GM23338 (cell line): ENCODE data around the gene LRRC3. TPM values are rescaled to one million over a fixed set of nuclear protein-coding genes. Genes with fewer than 3 reads are reported as not detected.

Experiments
- ATAC-seq: fragments of 200-7000 bp; cut with Tn5 transposase; 3 replicates; pipeline ENCODE4 v1.9.1; 2020
- DNase-seq: peaks from one replicate; pipeline ENCODE4 v3.0.0-alpha.2; 2015; ENCODE audit warnings: low spot score
- H2AFZ ChIP-seq: fragments of 200-600 bp; sonication (generic); 2 replicates; pipeline ENCODE4 v1.8.0; 2016; ENCODE audit warnings: antibody characterized with exemption, mild to moderate bottlenecking, moderate library complexity
- H3F3A ChIP-seq: fragments of 200-600 bp; sonication (generic); replicated peaks from 2 replicates; pipeline ENCODE4 v1.8.0; 2017; ENCODE audit warnings: antibody characterized with exemption, mixed run types, low read depth
- H3K27ac ChIP-seq: fragments of 200-600 bp; sonication (generic); 2 replicates; pipeline ENCODE4 v1.6.1; 2016; ENCODE audit warnings: low read depth
- H3K27me3 ChIP-seq: fragments of 200-600 bp; sonication (generic); 2 replicates; pipeline ENCODE4 v1.8.0; 2016; ENCODE audit warnings: mild to moderate bottlenecking, mixed run types, moderate library complexity; ENCODE audit not compliant: insufficient read depth
- H3K36me3 ChIP-seq: fragments of 200-600 bp; sonication (generic); 2 replicates; pipeline ENCODE4 v1.8.0; 2016; ENCODE audit warnings: mild to moderate bottlenecking; ENCODE audit not compliant: insufficient read depth
- H3K4me1 ChIP-seq: fragments of 200-600 bp; sonication (generic); 2 replicates; pipeline ENCODE4 v1.8.0; 2016; ENCODE audit warnings: mild to moderate bottlenecking, moderate library complexity; ENCODE audit not compliant: insufficient read depth
- H3K4me2 ChIP-seq: fragments of 200-600 bp; sonication (generic); 2 replicates; pipeline ENCODE4 v1.7.1; 2017; ENCODE audit warnings: mixed run types
- H3K4me3 ChIP-seq: fragments of 200-600 bp; sonication (generic); 2 replicates; pipeline ENCODE4 v1.6.1; 2016; ENCODE audit warnings: mixed run types
- H3K79me2 ChIP-seq: fragments of 200-600 bp; sonication (generic); replicated peaks from 2 replicates; pipeline ENCODE4 v1.8.0; 2017; ENCODE audit warnings: mild to moderate bottlenecking; ENCODE audit not compliant: insufficient read depth
- H3K9me2 ChIP-seq: fragments of 200-600 bp; sonication (generic); 2 replicates; pipeline ENCODE4 v1.8.0; 2017; ENCODE audit not compliant: insufficient read depth
- H4K20me1 ChIP-seq: fragments of 200-600 bp; sonication (generic); replicated peaks from 2 replicates; pipeline ENCODE4 v1.8.0; 2017; ENCODE audit warnings: mild to moderate bottlenecking; ENCODE audit not compliant: insufficient read depth
- H3K27ac Mint-ChIP-seq: 2 replicates; pipeline ENCODE4 v1.8.0; 2020; ENCODE audit warnings: inconsistent platforms, mild to moderate bottlenecking, moderate library complexity, mixed read lengths
- H3K27me3 Mint-ChIP-seq: 3 replicates; pipeline ENCODE4 v1.8.0; 2022; ENCODE audit warnings: low read depth, mild to moderate bottlenecking, moderate library complexity, mixed read lengths, inconsistent platforms; ENCODE audit not compliant: insufficient read depth, poor library complexity
- H3K36me3 Mint-ChIP-seq: 3 replicates; pipeline ENCODE4 v1.8.0; 2021; ENCODE audit warnings: low read depth, mild to moderate bottlenecking, inconsistent platforms, moderate library complexity, mixed read lengths
- H3K4me1 Mint-ChIP-seq: 3 replicates; pipeline ENCODE4 v1.8.0; 2020; ENCODE audit warnings: mild to moderate bottlenecking, inconsistent platforms, mixed read lengths
- H3K4me3 Mint-ChIP-seq: 3 replicates; pipeline ENCODE4 v1.8.0; 2021; ENCODE audit warnings: moderate library complexity, mild to moderate bottlenecking, inconsistent platforms, mixed read lengths
- H3K9me3 Mint-ChIP-seq: 3 replicates; pipeline ENCODE4 v1.8.0; 2020; ENCODE audit warnings: moderate library complexity, mild to moderate bottlenecking, inconsistent platforms, mixed read lengths
- CREB1 ChIP-seq: fragments of 250-450 bp; sonication (Bioruptor Pico); IDR thresholded peaks from 2 replicates; pipeline ENCODE4 v1.5.0; 2020; ENCODE audit warnings: low read depth, mild to moderate bottlenecking, moderate library complexity
- EZH2 ChIP-seq: fragments of 200-600 bp; sonication (generic); IDR thresholded peaks from one replicate; pipeline ENCODE4 v1.8.0; 2017; ENCODE audit warnings: antibody characterized with exemption, mild to moderate bottlenecking, low read depth; ENCODE audit not compliant: unreplicated experiment
- JUNB ChIP-seq: IDR thresholded peaks from one replicate; pipeline ENCODE4 v1.6.1; 2016; ENCODE audit warnings: antibody characterized with exemption; ENCODE audit not compliant: unreplicated experiment
- NANOG ChIP-seq: IDR thresholded peaks from 2 replicates; pipeline ENCODE4 v1.6.1; 2016; ENCODE audit warnings: antibody characterized with exemption, borderline replicate concordance
- POLR2AphosphoS5 ChIP-seq: IDR thresholded peaks from 2 replicates; pipeline ENCODE4 v1.6.1; 2016; ENCODE audit warnings: antibody characterized with exemption, low read depth
- STAT1 ChIP-seq: IDR thresholded peaks from one replicate; pipeline ENCODE4 v1.6.1; 2016; ENCODE audit warnings: antibody characterized with exemption; ENCODE audit not compliant: unreplicated experiment
- ZNF114 ChIP-seq: fragments of 250-450 bp; sonication (Bioruptor Pico); IDR thresholded peaks from 2 replicates; pipeline ENCODE4 v1.5.0; 2020; ENCODE audit warnings: mild to moderate bottlenecking, moderate library complexity
- ZNF331 ChIP-seq: fragments of 250-450 bp; sonication (Bioruptor Pico); IDR thresholded peaks from 2 replicates; pipeline ENCODE4 v1.5.0; 2020; ENCODE audit warnings: low read depth, mild to moderate bottlenecking, moderate library complexity
- polyA plus RNA-seq: library from polyadenylated mRNA; unstranded; fragments of >200 nt; fragmentation: Nextera tagmentation; extraction: Ambion mirVana; gene quantifications from 2 replicates; pipeline ENCODE4 v1.2.1, GENCODE V29; 2016
- total RNA-seq: library from RNA; depleted of rRNA; stranded (reverse); fragments of >200 nt; shearing (Covaris generic); gene quantifications from 2 replicates; pipeline ENCODE4 v1.2.3, GENCODE V29; 2014
- TF ChIP-seq, protein P1 (sequence below): IDR thresholded peaks from one replicate; pipeline ENCODE4 v1.6.1; 2018; ENCODE audit warnings: antibody characterized with exemption; ENCODE audit not compliant: unreplicated experiment
- TF ChIP-seq, protein P2 (sequence below): fragments of 250-450 bp; sonication (Bioruptor Pico); IDR thresholded peaks from 2 replicates; pipeline ENCODE4 v1.5.0; 2020; ENCODE audit warnings: mild to moderate bottlenecking, moderate library complexity
- TF ChIP-seq, protein P3 (sequence below), 2 experiments: fragments of 200-600 bp in 1 of 2; sonication (generic) in 1 of 2; conservative IDR thresholded peaks; 2 replicates each; pipeline versions ENCODE4 v1.5.1 to v1.6.1; 2016 to 2017; ENCODE audit warnings: antibody characterized with exemption in 2 of 2, low read depth in 2 of 2, mild to moderate bottlenecking in 2 of 2, moderate library complexity in 1 of 2

LRRC3 gene
- total and polyA plus RNA-seq, 2 experiments from 2014 or later: 0.95 to 6.8 TPM

DNA sequence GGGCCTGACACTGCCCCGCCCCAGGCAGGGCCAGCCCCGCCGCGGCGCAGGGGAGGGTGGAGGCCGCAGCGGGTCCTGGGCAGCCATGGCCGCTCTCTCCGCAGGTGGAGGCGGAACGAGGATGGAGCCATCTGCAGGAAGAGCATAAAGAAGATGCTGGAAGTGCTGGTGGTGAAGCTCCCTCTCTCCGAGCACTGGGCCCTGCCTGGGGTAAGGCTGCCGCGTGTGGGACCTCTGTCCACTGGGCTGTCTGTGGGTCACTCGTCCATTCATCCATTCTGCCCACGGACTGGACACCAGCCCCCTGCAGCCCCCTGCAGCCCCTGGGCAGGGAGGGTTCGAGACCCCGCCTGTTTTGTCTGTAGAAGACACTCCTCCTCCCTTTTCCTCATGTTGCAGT lies 18.4 kb upstream of the LRRC3 start (continued):
- TF ChIP-seq, protein P1, sequence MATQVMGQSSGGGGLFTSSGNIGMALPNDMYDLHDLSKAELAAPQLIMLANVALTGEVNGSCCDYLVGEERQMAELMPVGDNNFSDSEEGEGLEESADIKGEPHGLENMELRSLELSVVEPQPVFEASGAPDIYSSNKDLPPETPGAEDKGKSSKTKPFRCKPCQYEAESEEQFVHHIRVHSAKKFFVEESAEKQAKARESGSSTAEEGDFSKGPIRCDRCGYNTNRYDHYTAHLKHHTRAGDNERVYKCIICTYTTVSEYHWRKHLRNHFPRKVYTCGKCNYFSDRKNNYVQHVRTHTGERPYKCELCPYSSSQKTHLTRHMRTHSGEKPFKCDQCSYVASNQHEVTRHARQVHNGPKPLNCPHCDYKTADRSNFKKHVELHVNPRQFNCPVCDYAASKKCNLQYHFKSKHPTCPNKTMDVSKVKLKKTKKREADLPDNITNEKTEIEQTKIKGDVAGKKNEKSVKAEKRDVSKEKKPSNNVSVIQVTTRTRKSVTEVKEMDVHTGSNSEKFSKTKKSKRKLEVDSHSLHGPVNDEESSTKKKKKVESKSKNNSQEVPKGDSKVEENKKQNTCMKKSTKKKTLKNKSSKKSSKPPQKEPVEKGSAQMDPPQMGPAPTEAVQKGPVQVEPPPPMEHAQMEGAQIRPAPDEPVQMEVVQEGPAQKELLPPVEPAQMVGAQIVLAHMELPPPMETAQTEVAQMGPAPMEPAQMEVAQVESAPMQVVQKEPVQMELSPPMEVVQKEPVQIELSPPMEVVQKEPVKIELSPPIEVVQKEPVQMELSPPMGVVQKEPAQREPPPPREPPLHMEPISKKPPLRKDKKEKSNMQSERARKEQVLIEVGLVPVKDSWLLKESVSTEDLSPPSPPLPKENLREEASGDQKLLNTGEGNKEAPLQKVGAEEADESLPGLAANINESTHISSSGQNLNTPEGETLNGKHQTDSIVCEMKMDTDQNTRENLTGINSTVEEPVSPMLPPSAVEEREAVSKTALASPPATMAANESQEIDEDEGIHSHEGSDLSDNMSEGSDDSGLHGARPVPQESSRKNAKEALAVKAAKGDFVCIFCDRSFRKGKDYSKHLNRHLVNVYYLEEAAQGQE: no peak

DNA sequence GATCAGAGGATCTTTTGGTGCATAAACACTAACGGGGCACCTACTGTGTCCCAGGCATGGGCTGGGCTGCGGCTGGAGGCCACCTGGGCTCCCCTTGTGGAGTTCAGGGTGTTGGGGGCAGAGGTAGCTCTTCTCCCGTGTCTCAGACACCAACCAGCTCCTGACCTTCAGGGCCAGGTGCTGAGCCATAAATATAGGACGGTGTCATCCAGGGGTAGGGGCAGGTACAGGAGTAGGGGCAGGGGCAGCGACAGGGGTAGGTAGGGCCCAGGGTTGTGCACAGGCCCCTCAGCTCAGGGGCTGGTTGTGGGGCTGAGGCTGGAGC lies 18.0 kb upstream of the LRRC3 start:
- no peaks in the 10 kb centered on the region for H3F3A ChIP-seq
- H3K9me2 ChIP-seq: no peaks in the 10 kb centered on the region
- H4K20me1 ChIP-seq: no peaks in the 10 kb centered on the region
- no peak overlapping the region for H2AFZ ChIP-seq
- no peaks in the 10 kb centered on the region for H3K36me3 ChIP-seq
- Mint-ChIP-seq H3K4me1 (no peaks in the 10 kb centered on the region), H3K4me3 (no peak overlapping the region), H3K27ac (no peak overlapping the region), H3K27me3 (peaks cover 3% of the 10 kb centered on the region), H3K36me3 (no peaks in the 10 kb centered on the region), H3K9me3 (no peaks in the 10 kb centered on the region)
- H3K4me3 ChIP-seq: no peak overlapping the region
- H3K4me2 ChIP-seq: no peak overlapping the region
- ATAC-seq (no peak), DNase-seq (no peak)
- H3K27ac ChIP-seq: no peak overlapping the region
- no peaks in the 10 kb centered on the region for H3K79me2 ChIP-seq
- no peaks in the 10 kb centered on the region for H3K27me3 ChIP-seq
- no peaks in the 10 kb centered on the region for H3K4me1 ChIP-seq
- TF ChIP-seq STAT1 (no peak), ZNF114 (no peak), ZNF331 (CRISPR knock-in tag) (no peak), CREB1 (CRISPR knock-in tag) (no peak), EZH2 (no peak), JUNB (no peak), POLR2AphosphoS5 (no peak), NANOG (no peak)
- TF ChIP-seq, protein P1: no peak
- TF ChIP-seq, protein P2, sequence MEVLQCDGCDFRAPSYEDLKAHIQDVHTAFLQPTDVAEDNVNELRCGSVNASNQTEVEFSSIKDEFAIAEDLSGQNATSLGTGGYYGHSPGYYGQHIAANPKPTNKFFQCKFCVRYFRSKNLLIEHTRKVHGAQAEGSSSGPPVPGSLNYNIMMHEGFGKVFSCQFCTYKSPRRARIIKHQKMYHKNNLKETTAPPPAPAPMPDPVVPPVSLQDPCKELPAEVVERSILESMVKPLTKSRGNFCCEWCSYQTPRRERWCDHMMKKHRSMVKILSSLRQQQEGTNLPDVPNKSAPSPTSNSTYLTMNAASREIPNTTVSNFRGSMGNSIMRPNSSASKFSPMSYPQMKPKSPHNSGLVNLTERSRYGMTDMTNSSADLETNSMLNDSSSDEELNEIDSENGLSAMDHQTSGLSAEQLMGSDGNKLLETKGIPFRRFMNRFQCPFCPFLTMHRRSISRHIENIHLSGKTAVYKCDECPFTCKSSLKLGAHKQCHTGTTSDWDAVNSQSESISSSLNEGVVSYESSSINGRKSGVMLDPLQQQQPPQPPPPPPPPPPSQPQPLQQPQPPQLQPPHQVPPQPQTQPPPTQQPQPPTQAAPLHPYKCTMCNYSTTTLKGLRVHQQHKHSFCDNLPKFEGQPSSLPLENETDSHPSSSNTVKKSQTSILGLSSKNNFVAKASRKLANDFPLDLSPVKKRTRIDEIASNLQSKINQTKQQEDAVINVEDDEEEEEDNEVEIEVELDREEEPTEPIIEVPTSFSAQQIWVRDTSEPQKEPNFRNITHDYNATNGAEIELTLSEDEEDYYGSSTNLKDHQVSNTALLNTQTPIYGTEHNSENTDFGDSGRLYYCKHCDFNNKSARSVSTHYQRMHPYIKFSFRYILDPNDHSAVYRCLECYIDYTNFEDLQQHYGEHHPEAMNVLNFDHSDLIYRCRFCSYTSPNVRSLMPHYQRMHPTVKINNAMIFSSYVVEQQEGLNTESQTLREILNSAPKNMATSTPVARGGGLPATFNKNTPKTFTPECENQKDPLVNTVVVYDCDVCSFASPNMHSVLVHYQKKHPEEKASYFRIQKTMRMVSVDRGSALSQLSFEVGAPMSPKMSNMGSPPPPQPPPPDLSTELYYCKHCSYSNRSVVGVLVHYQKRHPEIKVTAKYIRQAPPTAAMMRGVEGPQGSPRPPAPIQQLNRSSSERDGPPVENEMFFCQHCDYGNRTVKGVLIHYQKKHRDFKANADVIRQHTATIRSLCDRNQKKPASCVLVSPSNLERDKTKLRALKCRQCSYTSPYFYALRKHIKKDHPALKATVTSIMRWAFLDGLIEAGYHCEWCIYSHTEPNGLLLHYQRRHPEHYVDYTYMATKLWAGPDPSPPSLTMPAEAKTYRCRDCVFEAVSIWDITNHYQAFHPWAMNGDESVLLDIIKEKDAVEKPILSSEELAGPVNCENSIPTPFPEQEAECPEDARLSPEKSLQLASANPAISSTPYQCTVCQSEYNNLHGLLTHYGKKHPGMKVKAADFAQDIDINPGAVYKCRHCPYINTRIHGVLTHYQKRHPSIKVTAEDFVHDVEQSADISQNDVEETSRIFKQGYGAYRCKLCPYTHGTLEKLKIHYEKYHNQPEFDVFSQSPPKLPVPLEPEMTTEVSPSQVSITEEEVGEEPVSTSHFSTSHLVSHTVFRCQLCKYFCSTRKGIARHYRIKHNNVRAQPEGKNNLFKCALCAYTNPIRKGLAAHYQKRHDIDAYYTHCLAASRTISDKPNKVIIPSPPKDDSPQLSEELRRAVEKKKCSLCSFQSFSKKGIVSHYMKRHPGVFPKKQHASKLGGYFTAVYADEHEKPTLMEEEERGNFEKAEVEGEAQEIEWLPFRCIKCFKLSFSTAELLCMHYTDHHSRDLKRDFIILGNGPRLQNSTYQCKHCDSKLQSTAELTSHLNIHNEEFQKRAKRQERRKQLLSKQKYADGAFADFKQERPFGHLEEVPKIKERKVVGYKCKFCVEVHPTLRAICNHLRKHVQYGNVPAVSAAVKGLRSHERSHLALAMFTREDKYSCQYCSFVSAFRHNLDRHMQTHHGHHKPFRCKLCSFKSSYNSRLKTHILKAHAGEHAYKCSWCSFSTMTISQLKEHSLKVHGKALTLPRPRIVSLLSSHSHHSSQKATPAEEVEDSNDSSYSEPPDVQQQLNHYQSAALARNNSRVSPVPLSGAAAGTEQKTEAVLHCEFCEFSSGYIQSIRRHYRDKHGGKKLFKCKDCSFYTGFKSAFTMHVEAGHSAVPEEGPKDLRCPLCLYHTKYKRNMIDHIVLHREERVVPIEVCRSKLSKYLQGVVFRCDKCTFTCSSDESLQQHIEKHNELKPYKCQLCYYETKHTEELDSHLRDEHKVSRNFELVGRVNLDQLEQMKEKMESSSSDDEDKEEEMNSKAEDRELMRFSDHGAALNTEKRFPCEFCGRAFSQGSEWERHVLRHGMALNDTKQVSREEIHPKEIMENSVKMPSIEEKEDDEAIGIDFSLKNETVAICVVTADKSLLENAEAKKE (CRISPR knock-in tag): no peak
- TF ChIP-seq, protein P3, sequence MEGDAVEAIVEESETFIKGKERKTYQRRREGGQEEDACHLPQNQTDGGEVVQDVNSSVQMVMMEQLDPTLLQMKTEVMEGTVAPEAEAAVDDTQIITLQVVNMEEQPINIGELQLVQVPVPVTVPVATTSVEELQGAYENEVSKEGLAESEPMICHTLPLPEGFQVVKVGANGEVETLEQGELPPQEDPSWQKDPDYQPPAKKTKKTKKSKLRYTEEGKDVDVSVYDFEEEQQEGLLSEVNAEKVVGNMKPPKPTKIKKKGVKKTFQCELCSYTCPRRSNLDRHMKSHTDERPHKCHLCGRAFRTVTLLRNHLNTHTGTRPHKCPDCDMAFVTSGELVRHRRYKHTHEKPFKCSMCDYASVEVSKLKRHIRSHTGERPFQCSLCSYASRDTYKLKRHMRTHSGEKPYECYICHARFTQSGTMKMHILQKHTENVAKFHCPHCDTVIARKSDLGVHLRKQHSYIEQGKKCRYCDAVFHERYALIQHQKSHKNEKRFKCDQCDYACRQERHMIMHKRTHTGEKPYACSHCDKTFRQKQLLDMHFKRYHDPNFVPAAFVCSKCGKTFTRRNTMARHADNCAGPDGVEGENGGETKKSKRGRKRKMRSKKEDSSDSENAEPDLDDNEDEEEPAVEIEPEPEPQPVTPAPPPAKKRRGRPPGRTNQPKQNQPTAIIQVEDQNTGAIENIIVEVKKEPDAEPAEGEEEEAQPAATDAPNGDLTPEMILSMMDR (conservative IDR thresholded peaks at IDR 0.05; ENCODE audit: low read depth in 2 of 2): no peak
